ENCODE results near the gene OSBPL5.

- no peak for TF ChIP-seq CTCF (IDR thresholded peaks at IDR 0.05)
- TF ChIP-seq POLR2A (IDR thresholded peaks at IDR 0.05), result no peak
- TF ChIP-seq POLR2AphosphoS5 (IDR thresholded peaks at IDR 0.05), result no peak
These were observed 9.3 kb downstream of the OSBPL5 start for GRCh38 chr11:3155691-3156258.
